TTC549 (cell line): ENCODE data around the gene MDFIC2.
"Not testable (repeated sequence)": the region's sequence is repeated elsewhere in the genome, so short reads cannot be mapped to it uniquely, and the experiment has no call there.

Experiments used
- FAIRE-seq: peaks from 2 replicates; lab custom pipeline; 2012; peaks lifted over from hg19 to GRCh38; lab: Jason Lieb, UNC

The MDFIC2 gene

GRCh38 chr3:70256566-70256965 lies 55.9 kb downstream of the MDFIC2 start:
- FAIRE-seq, result no peak

GRCh38 chr3:70250492-70250891 lies 61.9 kb downstream of the MDFIC2 start:
- FAIRE-seq, result no peak

- no peak for FAIRE-seq
Observed at GRCh38 chr3:70249509-70250160, 62.8 kb downstream of the MDFIC2 start.

GRCh38 chr3:70248856-70249255 lies 63.6 kb downstream of the MDFIC2 start:
- FAIRE-seq, result no peak

GRCh38 chr3:70247955-70248354 lies 64.5 kb downstream of the MDFIC2 start:
- FAIRE-seq, result no peak

GRCh38 chr3:70245746-70246525 lies 66.5 kb downstream of the MDFIC2 start:
- FAIRE-seq, result no peak

GRCh38 chr3:70244422-70244821 lies 68.0 kb downstream of the MDFIC2 start:
- no peak for FAIRE-seq

GRCh38 chr3:70242297-70242882 lies 70.0 kb downstream of the MDFIC2 start:
- FAIRE-seq, result no peak

GRCh38 chr3:70233812-70234211 lies 78.6 kb downstream of the MDFIC2 start:
- no peak for FAIRE-seq

GRCh38 chr3:70233112-70233511 lies 79.3 kb downstream of the MDFIC2 start:
- no peak for FAIRE-seq

GRCh38 chr3:70231266-70231701 lies 81.2 kb downstream of the MDFIC2 start:
- no peak for FAIRE-seq

GRCh38 chr3:70227437-70227836 lies 85.0 kb downstream of the MDFIC2 start:
- FAIRE-seq, result no peak

GRCh38 chr3:70225146-70225545 lies 87.3 kb downstream of the MDFIC2 start:
- no peak for FAIRE-seq

GRCh38 chr3:70224337-70224736 lies 88.1 kb downstream of the MDFIC2 start:
- FAIRE-seq, result no peak

GRCh38 chr3:70218471-70218870 lies 94.0 kb downstream of the MDFIC2 start:
- FAIRE-seq, result no peak

- not testable (repeated sequence) for FAIRE-seq
Observed at GRCh38 chr3:70211274-70211673, 101.2 kb downstream of the MDFIC2 start.

- FAIRE-seq, result no peak
Observed at GRCh38 chr3:70201975-70202374, 110.5 kb downstream of the MDFIC2 start.

- FAIRE-seq, result no peak
Observed at GRCh38 chr3:70189884-70190473, 122.5 kb downstream of the MDFIC2 start.

- no peak for FAIRE-seq
Observed at GRCh38 chr3:70186221-70186620, 126.2 kb downstream of the MDFIC2 start.

GRCh38 chr3:70185661-70186060 lies 126.8 kb downstream of the MDFIC2 start:
- FAIRE-seq, result no peak

GRCh38 chr3:70183781-70184504 lies 128.5 kb downstream of the MDFIC2 start:
- FAIRE-seq, result no peak

- FAIRE-seq, result no peak
Observed at GRCh38 chr3:70182166-70182565, 130.3 kb downstream of the MDFIC2 start.
